NCI-H1092 (cell line): ENCODE measurements around the gene LEMD2.

Source experiments
- DNase-seq: peaks from one replicate; lab custom pipeline; 2025; lab: John Stamatoyannopoulos, UW

LEMD2 gene

DNA sequence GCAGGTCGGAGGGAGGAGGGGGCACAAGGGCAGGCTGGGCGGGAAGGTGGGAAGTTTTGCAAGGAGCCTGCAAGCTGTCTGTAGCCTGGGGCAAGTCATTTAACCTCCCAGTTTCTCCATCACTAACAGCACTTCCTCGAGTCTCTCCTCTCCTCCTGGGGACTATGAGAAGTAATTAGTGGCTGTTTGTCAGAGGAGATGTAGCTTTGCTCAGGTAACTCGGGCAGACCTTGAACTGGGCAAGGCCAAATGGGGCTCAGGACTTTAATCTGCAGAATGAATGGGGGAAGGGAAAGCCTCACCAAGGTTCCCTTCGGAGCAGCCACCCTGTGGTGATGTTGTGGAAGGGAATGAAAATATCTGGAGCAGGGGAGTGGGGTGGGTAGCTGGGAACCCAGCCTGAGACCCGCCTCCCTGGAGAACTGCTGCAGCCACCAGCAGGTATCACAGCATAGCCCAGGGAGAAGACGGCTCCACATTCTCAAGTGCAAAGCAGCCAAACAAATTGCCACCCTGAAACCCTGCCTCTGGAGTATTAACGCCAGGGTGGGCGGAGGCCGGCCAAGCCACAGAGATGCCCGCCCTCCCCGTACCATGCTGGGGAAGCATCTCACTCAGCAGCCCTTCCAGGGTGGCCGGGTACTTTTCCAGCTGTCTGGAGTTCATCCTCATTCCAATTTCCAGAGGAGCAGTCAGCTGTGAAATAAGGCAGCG lies 6.1 kb upstream of the LEMD2 start:
- DNase-seq = no peak

DNA sequence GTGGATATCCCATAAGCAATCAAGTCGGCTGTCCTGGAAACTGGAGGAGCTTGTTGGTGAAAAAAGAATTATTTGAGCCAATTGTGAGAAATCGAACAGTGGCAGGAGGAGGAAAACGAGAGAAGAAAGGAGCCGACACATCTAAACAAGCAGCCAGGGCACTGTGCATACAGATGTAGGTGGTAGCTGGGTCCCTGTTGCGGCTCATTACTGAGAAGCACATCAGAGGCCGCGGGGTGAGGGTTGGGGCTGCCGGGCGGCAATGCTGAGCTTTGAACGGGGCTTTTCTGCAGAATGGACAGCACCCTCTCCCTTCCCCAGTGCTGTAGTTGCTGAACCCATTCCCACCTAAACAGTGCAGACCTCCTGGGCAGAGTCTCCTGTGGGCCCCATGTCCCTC lies 4.1 kb upstream of the LEMD2 start:
- no peak for DNase-seq

DNA sequence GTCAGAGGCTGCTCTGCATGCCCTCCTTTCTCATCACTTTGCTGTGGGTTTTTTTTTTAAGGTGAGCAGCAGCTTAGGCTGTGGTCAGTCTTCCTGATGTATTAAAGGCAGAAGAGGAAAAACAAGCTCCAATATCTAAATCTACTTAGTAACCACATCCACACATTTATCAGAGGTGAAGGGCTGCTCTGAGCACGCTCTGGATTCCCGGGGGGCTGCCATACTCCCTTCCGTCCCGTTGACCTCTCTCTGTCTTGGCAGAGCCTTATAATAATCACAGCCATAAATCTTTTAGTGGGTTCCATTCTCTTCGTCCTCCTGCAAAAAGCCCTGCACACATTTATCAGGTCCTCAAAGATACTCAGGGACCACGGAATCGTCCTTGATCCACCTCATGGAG lies 2.7 kb upstream of the LEMD2 start:
- no peak for DNase-seq

DNA sequence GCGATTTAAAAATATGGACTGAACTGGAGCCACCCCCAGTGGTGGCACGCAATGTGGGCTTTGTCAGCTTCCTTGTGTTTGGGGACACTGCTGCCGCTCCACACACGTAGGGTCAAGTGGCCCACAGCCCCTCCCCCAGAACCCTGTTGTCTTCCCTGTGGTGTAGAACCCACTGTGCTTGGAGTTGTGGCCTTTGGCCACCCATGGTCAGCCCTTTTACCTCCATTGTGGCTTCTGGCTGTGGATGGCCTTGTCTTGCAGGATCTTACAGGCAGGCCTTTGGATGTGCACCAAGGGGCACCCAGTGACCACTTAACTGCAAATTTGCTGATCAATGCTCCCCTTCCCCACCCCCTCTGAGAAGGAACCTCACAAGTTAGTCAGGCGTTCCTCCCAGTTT lies 2.0 kb upstream of the LEMD2 start:
- DNase-seq = no peak

DNA sequence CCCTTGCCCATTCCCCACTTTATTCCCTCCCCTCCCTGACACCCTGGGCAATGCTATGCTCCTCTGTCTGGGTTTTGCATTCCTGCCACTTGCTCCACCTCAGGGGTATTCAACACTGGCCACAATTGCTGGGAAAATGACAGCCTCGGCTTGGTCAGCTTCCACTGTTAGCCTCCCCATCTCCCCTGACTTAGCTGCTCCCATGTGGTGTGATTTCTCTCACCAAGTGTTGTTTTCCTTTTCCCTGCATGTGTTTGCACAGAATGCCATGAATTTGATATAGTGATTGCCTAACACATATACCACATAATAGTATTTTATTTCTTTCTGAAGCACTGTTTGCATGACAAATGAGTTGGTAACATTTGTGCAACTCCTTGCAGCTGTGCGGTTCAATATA lies 1.4 kb upstream of the LEMD2 start:
- DNase-seq = no peak

DNA sequence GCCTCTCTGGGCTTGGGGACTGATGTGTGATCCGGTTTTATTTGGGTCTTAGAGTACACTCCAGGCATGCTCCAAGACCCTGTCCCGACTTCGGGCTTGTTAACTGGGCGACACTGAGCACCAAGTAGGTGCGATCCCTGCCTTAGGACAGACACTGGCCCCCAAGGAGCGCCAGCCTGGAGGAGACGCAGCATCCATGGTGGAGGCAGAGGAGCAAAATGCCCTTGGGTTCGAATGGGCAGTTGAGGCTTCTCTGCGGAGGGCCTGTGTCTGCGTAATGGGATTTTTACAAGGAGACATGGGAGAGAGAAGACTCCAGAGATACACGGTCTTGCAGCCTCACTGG lies 593 bp upstream of the LEMD2 start:
- no peak for DNase-seq

DNA sequence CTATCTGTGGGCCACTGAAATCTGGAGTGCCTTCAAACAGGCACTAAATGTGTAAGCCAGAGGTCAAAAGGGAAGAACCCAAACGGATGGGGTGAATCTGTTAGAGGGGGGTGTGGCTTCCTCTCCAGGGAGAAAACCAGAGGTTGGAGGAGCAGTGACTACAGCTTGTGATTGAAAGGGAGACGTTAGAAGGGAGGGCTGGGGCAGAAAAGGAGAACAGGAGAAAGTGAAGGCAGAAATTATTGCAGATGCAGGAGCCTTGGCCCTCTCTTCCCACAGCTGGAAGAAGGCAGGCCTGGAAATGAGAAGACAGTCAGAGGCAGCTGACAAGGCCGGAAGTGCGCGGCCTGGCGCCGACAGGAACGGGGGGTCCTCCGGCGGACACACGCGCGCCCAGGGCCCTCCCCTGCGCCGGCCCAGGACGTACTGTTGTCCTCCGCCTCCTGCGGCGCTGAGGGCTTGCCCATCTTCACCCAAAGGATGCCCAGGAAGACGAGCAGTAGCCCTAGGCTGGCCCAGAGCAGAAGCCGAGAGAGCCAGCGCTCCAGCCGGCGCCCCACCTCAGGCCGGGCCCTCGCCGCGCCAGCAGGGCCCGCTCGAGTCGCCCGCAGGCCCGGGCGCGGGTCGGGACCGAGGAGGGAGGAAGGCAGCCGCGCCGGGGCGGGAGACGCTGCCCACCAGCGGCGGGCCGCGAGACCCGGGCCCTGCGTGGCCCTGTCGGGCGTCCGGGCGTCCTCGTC lies 806 bp downstream of the LEMD2 start:
- DNase-seq = no peak

DNA sequence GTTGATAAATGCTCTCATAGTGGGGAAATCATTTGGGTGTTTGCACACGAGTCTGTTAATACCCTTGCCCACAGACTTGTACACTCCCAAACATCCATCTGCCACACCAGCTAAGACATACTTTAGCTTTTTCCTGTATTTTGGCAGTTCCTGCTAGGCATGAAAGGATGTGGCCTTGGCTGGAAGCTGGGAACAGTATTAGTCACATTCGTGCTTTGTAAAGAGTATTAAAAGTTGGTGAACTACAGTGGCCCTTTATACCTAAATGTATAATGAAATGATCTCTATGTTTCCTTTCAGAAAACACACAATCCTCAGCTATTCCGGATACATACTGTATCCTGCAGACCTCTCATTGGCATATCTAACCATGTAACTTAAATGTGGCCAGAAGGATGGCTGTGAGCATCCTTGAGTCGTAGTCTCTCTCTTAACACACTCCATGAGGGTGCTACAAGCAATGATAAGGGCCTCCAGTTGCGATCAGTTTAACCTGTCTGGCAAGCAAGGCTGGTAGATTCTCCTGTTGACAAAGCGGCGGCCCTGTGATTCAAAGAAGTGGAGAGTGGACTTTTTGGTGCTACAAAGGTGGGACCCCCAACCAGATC lies 1.5 kb downstream of the LEMD2 start:
- DNase-seq = no peak

DNA sequence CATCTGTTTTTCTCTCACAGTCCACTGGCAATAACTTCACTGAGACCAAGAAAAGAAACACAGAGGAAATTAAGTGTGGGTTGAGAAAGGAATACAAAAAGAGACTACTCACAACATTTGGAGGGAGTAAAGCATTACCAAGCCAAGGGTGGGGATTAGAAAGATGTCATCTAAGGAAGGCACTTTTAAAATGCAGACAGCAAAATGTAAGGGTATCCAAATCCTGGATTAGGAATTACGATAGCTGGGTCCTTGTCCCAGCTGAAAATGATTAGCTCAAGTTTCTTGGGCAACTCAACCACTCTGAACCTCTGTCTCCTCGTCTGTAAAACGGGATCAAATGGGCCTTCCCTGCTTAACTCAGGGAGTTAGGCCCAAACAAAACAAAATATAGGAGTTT lies 2.2 kb downstream of the LEMD2 start:
- DNase-seq = no peak

DNA sequence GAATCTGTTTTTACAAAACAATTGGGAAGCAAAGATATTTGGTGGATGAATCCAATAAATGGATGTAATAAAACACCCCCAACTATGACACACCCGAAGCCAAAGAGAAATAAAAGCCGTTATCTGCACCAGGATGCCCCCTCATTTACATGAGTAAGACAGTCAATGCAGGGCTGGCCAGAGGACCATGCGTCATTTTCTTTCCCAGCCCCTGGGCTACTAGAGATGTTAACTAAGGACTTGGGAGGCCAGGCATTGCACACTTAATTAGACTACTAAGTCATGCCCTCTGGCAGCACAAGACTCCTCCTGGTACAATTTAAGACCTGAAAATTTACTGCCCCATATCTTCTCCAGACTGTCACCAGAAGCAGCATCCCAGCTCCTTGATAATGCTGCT lies 3.2 kb downstream of the LEMD2 start:
- no peak for DNase-seq

DNA sequence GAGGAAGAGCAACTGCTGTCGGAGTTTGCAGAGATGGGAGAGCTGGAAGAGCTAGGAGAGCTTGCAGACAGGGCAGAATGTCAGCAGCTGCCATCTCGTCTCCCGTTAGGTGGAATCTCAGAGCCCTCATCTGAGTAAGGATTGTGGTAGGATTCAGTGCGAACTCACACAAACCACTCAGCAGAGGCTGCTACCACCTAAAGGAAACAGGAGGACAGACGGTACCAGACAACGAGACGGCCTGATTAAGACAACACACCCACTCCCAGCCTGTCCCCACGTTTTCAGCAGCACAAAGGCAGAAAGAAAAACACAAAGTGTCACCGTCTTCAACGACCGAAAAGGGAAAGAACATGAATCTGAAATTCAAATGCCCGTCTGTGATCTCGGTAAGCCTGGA lies 4.1 kb downstream of the LEMD2 start:
- DNase-seq = no peak

DNA sequence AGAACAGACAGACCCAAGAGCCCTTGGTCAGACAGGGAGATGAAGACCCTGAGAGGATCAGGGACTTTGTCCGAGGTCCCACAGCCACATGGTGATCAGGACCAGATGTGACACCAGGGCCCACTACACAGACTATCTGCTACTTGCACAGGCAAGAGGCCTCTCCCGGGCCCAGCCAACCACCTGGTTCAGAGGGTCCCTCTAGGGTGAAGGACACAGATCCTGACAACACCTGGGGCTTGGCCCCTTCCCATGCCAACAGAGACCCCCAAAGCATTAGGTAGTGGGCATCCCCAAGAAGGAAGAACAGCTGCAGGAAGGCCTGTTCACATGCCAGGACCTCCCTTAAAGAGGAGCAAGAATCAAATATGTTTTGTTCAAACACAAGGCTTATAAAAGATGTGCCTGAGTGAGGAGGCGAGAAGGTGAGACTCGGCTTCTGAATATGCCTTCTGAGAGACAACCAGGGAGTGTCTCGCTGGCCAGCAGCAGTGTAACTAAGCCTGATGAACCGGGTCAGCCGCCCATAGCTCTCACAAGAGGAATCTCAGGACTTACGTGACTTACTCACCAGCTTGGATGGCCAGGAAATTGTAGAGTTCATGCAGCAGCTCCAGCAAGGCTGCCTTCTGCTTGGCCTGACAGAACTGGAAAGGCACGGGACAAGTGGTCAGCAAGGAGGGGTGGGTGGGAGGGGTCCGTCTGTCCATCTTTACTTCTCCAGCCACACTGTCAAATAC lies 5.0 kb downstream of the LEMD2 start:
- DNase-seq = no peak

DNA sequence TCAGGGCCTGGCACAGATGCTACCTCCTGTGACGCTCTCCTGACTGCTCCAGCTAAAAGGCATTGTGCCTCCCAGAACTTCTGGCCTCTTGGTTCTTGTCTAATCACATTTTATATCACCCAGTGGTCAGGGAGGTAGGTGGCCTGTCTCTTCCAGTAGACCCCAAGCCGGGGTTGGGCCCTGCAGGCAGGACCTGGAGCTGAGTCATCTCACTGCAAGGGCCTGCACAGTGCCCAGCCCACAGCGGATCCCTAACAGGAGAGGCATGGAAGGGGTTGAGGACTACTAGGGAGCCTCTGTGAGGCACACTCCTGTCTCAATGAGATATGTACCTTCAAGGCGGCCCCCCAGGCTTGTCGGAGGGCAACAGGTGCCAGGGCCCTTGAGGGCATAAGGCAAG lies 6.4 kb downstream of the LEMD2 start:
- no peak for DNase-seq

DNA sequence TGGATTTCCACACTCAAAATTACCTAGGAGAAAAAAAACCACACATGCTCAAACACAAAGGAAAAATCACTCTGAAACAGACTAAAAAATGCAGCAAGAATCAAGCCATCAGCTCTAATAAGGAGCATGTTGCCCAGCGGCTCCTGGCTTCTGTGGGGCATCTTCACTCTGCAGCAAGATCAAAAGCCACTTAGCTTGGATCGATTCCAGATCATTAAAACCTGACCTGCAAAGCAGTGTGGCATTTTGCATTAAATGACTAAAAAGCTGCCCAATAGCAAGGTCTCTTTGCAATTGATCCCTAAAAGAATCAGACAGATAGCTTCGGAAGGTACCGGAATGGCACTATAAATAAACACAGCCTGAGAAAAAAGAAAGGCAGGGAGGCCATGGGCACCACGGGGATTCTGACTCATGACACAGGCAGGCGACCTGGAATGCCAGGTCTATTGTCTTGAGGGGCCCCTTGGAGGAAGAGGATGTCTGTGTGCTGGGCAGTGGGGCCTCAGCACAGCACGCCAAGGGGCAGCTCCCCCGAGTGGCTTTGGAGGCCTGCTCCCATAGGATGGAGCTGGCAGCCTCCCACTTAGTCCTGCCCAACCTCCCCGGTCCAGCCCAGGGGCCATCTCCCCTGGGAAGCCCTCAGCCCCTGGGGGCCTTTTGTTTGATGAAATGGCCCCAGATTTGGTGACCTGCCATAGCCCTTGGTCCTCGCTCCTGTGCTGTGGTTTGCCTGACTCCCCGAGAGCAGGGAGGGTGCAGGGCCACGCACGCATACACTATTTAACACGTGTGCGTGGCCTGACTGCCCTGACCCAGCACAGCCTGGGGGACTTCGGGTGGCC lies 7.6 kb downstream of the LEMD2 start:
- DNase-seq = no peak

DNA sequence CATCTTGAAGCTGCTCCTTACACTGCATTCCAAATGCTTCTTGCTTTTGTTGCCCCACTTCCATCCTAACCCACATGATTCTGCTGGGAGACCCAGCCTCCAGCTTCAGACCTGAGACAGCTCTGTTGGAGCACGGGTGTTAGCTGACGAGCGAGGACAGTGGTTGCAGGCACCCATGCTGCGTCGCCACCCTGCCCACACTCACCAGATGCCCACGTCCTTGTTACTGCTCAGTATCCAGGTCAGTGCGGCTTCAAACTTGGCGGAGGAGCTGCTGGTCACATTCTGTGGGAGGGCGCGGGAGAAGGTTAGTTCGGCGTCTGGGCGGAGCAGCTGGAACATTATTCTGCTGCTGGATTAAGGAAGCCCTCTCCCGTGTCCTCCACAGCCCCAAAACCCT lies 9.0 kb downstream of the LEMD2 start:
- no peak for DNase-seq

DNA sequence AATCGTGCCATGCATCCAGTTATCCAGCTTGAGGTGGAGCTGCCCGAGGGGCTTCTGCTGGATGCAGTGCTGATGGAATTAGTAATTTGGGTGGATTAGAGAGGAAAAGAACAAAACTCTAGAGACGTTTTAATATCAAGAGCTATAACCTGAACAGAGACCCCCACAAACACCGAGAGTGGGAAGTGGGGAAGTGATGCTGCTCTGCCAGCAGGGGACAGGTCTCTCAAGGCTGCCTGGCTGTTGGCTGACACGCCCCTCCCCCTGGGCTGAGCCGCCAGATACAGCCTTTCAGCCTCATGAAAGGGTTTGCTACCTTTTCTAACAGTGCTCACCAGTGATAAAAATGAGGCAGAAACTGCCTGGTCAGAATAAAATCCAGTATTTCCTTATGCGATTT lies 9.6 kb downstream of the LEMD2 start:
- no peak for DNase-seq

DNA sequence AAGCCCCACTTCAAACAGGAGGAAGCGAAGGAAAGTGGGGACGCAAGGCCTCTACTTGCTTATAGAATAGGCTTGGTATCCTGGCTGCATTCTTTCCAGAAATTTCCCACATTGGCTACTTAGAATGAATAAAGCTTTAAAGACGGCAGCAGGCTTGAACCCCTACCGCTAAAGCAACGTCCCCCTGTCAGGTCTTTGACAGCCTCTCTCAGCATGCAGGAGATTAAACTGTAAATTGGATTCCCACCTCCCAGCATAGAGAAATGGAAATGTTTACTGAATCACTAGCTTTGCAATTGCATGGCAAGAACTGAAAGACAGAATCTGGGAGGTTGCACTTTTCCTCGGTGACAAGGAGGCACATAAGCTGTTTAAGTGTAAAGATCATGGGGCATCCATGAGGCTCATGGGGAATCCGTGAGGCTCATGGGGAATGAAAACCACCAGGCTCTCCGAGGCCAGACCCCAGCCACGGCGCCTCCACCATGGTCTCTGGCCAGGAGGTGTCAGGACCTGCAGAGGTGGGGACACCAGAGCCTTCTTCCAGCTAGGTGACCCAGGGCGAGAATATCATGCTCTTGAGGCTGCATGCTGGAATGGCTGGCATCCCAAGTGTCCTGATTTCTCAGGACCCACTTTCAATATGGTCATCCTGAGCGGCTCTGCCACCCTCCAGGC lies 10.3 kb downstream of the LEMD2 start:
- DNase-seq = no peak

DNA sequence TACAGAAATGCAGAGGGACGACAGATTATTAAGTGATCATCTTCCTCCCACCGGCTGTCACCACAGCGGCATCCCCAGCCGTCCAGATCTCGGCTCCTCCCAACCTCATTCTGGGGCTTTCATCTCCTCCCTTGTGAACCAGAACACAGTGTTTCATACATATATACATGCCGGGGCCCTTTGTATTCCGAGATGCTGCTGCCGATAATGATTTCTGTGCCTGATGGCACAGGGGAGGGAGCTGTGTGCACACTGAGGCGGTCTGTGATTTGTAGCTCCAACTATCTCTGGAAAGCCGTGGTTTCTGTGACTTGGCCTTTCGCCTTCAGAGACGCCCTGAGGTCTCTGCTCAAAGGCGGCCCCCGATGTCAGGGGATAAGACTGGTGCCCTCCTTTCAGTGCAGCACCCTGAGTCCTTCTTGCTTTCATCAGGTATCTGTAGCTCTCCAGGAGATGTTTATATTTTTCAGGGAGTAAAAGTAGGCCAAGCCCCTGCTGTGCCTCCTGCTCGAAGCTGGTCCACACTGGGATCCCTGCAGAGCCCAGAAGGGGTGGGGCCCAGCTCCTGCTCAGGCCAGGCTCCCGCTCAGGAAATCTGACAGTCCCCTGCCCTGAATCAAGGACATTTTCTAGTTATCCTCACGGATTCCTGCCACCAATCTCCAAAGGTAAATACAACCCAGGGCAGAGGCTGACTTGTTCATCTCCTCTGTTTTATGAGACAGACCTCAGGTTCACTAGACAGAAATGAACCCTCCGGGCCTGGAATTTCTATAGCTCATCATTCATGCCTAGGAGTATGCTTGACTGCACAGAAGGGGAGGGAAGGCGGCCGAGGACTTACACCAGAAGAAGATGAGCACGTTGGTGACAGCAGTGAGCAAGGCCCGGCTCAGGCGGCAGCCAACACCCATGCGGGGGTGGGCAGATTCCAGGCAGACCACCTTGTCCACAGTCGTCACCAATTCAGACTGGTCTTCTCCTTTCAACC lies 11.2 kb downstream of the LEMD2 start:
- DNase-seq = no peak

DNA sequence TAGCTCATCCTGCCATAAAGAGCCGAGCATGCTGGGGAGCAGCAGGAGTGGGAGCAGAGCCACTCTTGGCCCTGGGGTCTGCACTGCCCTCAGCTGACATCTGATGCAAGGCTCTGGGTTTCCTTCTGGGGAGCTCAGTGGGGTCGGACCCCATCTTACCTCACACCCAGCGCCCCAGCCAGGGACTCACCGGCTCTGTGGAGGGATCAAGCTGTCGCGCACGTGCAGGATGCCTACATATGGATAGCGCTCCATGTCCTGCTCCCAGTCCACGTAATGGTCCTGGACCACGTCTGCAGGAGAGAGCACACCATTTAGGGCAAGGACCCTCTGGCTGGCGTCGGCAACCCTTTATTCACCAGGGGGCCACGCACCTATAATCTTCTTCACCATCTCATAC lies 12.2 kb downstream of the LEMD2 start:
- no peak for DNase-seq

DNA sequence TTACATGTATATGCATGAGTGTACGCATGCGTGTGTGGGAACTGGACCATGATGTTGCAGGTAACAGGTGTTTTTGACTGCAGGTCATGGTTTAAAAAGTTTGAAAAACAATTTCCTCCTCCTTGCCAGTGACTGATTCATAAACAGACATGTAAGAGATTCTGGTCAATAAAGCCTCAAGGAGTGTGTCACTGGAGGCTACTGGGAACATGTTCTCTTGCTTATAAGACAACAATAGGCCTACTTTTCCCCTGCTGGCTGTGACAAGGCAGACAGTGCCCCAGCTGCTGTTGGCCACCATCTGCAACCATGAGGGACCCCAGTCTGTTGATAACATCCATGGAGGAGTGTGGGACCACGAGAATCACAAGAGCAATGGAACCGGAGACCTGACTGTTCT lies 12.7 kb downstream of the LEMD2 start:
- DNase-seq = no peak
